ENCODE data around the gene FAM163B. TPM values are rescaled to one million over a fixed set of nuclear protein-coding genes. Genes with fewer than 3 reads are reported as not detected.

FAM163B gene
- polyA plus RNA-seq, 4 donors, result 0.12 to 0.19 TPM; not detected in 2

DNA sequence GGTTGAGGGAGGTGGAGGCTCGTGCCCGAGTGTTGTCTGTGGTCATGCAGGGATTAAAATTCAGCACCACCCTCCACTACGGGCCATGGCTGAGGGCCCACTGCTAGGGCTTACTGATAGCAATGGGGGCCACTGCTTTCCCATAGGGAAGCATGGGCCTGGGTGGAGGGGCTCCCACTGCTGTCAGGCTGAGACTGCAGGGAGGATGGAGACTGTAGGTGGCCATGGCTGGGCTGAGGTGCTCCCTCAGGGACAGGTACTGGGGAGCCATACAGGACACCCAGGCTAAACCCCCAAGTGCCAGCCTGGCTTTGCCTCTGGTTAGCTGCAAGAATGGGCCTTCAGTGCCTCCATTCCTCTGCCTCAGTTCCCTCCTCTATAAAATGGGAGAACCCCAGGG is 26.1 kb downstream of the FAM163B start:
- FAIRE-seq, result no peak
- H3K27me3 ChIP-seq (ENCODE audit: control insufficient read depth in 3 of 3, insufficient read depth in 3 of 3, low read length in 3 of 3), result peaks cover 0 to 37% (median 6%) of the 10 kb centered on the region in 3 donors
- no peak overlapping the region for H3K27ac ChIP-seq (ENCODE audit: low read depth in 1 of 3, low read length in 2 of 3)
- no peaks in the 10 kb centered on the region for H3K9me3 ChIP-seq (ENCODE audit: control insufficient read depth in 2 of 2, insufficient read depth in 1 of 2, low read depth in 1 of 2, low read length in 1 of 2)
- H3K36me3 ChIP-seq (ENCODE audit: control insufficient read depth in 3 of 3, insufficient read depth in 2 of 3, low read depth in 1 of 3, low read length in 3 of 3), result no peaks in the 10 kb centered on the region
- whole genome bisulfite sequencing, 3 donors, result 67 to 86% (median 69%) methylated on average over 3 of the region's 3 CpGs
- H3K4me3 ChIP-seq (ENCODE audit: low read depth in 1 of 3, low read length in 3 of 3), result no peak overlapping the region
- DNase-seq, result no peak
- H3K4me1 ChIP-seq (ENCODE audit: control insufficient read depth in 3 of 3, insufficient read depth in 2 of 3, low read depth in 1 of 3, low read length in 2 of 3), result peaks cover 0 to 23% (median 0%) of the 10 kb centered on the region in 3 donors

DNA sequence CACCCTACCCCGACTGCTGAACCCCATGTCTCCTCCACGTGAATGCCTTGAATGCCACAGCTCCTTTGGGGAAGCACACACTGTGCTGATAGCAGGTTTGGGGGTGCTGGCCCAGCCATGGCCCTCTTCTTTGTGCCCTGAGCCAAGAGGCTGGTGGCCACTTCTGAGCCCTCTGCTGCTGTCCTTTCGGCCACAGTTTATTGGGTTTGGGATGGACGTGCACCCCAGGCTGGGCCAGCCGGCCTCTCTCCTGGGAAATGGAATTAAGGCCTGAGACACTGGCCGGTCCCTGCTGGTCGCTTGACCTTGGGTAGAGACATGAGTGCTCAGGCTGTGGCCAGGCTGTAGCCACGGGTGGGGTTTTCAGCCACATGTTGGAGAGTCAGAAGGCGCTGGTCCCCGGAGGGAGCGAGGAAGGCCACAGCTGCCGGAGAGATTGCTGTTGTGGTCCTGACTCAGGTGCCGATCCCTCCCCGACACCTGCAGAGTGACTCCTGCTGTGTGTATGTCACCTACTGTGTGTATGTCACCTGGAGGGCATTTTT is 26.6 kb downstream of the FAM163B start:
- 86 to 90% (median 86%) methylated on average over 14 of the region's 14 CpGs for WGBS, 3 donors
- H3K36me3 ChIP-seq (ENCODE audit: control insufficient read depth in 3 of 3, insufficient read depth in 2 of 3, low read depth in 1 of 3, low read length in 3 of 3), result no peaks in the 10 kb centered on the region
- peaks cover 0 to 23% (median 0%) of the 10 kb centered on the region in 3 donors for H3K4me1 ChIP-seq (ENCODE audit: control insufficient read depth in 3 of 3, insufficient read depth in 2 of 3, low read depth in 1 of 3, low read length in 2 of 3)
- H3K27ac ChIP-seq (ENCODE audit: low read depth in 1 of 3, low read length in 2 of 3), result no peak overlapping the region
- H3K27me3 ChIP-seq (ENCODE audit: control insufficient read depth in 3 of 3, insufficient read depth in 3 of 3, low read length in 3 of 3), result peaks cover 0 to 43% (median 6%) of the 10 kb centered on the region in 3 donors
- no peak overlapping the region for H3K4me3 ChIP-seq (ENCODE audit: low read depth in 1 of 3, low read length in 3 of 3)
- DNase-seq (no peak), FAIRE-seq (no peak)
- H3K9me3 ChIP-seq (ENCODE audit: control insufficient read depth in 2 of 2, insufficient read depth in 1 of 2, low read depth in 1 of 2, low read length in 1 of 2), result no peaks in the 10 kb centered on the region

DNA sequence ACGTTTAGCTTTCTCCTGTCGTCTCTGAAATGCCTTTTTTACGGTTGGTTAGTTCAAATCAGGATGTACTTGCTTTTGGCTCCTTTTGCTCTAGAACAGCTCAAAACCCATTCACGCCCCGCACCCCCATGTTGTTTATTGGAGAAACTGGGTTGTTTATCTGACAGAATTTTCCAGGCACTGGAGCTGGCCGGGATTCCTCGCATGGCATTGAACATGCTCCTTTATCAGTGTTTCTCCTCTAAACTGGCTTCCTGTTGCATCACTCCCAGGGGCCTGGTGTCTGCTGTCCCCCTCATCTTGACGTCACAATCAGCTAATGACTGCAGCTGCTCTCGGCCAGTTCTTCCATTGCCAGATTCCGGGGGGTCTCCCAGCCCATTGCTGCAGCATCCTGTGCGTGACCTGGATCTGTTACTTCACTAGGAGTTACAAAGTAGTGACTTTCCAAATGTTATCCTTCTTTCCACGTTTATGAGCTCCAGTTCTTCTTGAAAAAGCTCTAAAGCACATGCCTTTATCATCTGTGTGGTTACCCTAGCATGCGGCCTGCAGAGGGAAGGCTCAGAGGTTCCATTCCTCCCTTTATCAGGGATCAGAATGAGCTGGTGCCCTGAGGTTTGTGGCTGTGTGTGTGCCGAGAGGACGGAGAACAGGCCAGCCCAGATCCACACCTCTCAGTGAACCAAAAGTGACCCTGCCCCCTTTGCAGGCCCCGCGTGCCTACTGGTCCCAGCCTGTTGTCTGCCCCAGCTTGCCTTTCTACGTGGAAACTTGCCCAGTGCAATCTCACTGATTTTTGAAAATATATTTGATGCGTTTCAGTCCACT is 27.5 kb downstream of the FAM163B start:
- Histone ChIP-seq H3K4me3 (ENCODE audit: low read depth in 1 of 3, low read length in 3 of 3) (no peak overlapping the region), H3K4me1 (ENCODE audit: control insufficient read depth in 3 of 3, insufficient read depth in 2 of 3, low read depth in 1 of 3, low read length in 2 of 3) (peaks cover 0 to 23% (median 0%) of the 10 kb centered on the region in 3 donors), H3K36me3 (ENCODE audit: control insufficient read depth in 3 of 3, insufficient read depth in 2 of 3, low read depth in 1 of 3, low read length in 3 of 3) (no peaks in the 10 kb centered on the region), H3K27ac (ENCODE audit: low read depth in 1 of 3, low read length in 2 of 3) (no peak overlapping the region), H3K9me3 (ENCODE audit: control insufficient read depth in 2 of 2, insufficient read depth in 1 of 2, low read depth in 1 of 2, low read length in 1 of 2) (no peaks in the 10 kb centered on the region), H3K27me3 (ENCODE audit: control insufficient read depth in 3 of 3, insufficient read depth in 3 of 3, low read length in 3 of 3) (peaks cover 0 to 45% (median 6%) of the 10 kb centered on the region in 3 donors)
- FAIRE-seq (no peak), DNase-seq (peak in 1 of 2 donors; percentile 19)
- WGBS, 3 donors, result 72 to 76% (median 72%) methylated on average over 19 of the region's 19 CpGs

DNA sequence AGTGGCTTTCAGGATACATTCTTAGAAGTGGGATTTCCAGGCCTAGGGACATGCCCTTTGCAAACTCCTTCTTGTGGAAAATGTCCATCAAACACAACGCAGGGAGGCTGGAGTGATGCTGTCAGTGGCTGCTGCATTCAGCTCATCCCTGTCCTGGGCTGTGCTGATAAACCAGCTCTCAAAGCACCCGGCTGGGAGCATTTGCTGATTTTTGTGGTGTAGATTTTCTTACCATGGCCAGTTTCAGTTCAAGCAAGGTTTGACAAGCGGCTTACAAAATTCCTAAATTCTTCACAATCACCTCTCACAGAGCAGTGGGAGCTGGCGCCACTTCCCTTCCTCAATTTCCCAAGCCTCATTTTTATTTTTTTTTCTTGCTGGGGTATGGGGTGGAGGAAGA is 28.2 kb downstream of the FAM163B start:
- H3K27ac ChIP-seq (ENCODE audit: low read depth in 1 of 3, low read length in 2 of 3), result no peak overlapping the region
- 68 to 84% (median 78%) methylated on average over 4 of the region's 4 CpGs for WGBS, 3 donors
- H3K9me3 ChIP-seq (ENCODE audit: control insufficient read depth in 2 of 2, insufficient read depth in 1 of 2, low read depth in 1 of 2, low read length in 1 of 2), result no peaks in the 10 kb centered on the region
- peaks cover 0 to 43% (median 3%) of the 10 kb centered on the region in 3 donors for H3K27me3 ChIP-seq (ENCODE audit: control insufficient read depth in 3 of 3, insufficient read depth in 3 of 3, low read length in 3 of 3)
- DNase-seq, result no peak
- H3K4me3 ChIP-seq (ENCODE audit: low read depth in 1 of 3, low read length in 3 of 3), result no peak overlapping the region
- FAIRE-seq, result no peak
- H3K36me3 ChIP-seq (ENCODE audit: control insufficient read depth in 3 of 3, insufficient read depth in 2 of 3, low read depth in 1 of 3, low read length in 3 of 3), result no peaks in the 10 kb centered on the region
- H3K4me1 ChIP-seq (ENCODE audit: control insufficient read depth in 3 of 3, insufficient read depth in 2 of 3, low read depth in 1 of 3, low read length in 2 of 3), result peaks cover 0 to 22% (median 0%) of the 10 kb centered on the region in 3 donors

DNA sequence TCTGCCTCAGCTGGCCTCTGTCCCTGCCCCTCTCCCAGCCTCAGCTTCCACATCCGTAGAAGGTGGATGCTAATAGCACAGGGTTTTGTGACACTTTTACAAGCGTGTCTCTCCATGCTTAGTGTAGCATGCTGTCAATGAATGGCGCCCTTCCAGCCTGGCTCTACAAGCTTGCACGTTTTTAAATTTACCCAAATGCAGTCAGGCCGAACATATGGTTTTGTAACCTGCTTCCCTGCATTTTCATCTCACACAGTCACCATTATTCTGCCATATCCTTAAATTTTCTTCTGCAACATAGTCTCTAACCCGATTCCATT is 28.8 kb downstream of the FAM163B start:
- H3K27me3 ChIP-seq (ENCODE audit: control insufficient read depth in 3 of 3, insufficient read depth in 3 of 3, low read length in 3 of 3), result peaks cover 0 to 37% (median 0%) of the 10 kb centered on the region in 3 donors
- H3K9me3 ChIP-seq (ENCODE audit: control insufficient read depth in 2 of 2, insufficient read depth in 1 of 2, low read depth in 1 of 2, low read length in 1 of 2), result no peaks in the 10 kb centered on the region
- DNase-seq, result no peak
- peaks cover 0 to 15% (median 0%) of the 10 kb centered on the region in 3 donors for H3K4me1 ChIP-seq (ENCODE audit: control insufficient read depth in 3 of 3, insufficient read depth in 2 of 3, low read depth in 1 of 3, low read length in 2 of 3)
- H3K27ac ChIP-seq (ENCODE audit: low read depth in 1 of 3, low read length in 2 of 3), result no peak overlapping the region
- WGBS, 3 donors, result 66 to 73% (median 71%) methylated on average over 6 of the region's 6 CpGs
- H3K36me3 ChIP-seq (ENCODE audit: control insufficient read depth in 3 of 3, insufficient read depth in 2 of 3, low read depth in 1 of 3, low read length in 3 of 3), result no peaks in the 10 kb centered on the region
- FAIRE-seq, result no peak
- no peak overlapping the region for H3K4me3 ChIP-seq (ENCODE audit: low read depth in 1 of 3, low read length in 3 of 3)

DNA sequence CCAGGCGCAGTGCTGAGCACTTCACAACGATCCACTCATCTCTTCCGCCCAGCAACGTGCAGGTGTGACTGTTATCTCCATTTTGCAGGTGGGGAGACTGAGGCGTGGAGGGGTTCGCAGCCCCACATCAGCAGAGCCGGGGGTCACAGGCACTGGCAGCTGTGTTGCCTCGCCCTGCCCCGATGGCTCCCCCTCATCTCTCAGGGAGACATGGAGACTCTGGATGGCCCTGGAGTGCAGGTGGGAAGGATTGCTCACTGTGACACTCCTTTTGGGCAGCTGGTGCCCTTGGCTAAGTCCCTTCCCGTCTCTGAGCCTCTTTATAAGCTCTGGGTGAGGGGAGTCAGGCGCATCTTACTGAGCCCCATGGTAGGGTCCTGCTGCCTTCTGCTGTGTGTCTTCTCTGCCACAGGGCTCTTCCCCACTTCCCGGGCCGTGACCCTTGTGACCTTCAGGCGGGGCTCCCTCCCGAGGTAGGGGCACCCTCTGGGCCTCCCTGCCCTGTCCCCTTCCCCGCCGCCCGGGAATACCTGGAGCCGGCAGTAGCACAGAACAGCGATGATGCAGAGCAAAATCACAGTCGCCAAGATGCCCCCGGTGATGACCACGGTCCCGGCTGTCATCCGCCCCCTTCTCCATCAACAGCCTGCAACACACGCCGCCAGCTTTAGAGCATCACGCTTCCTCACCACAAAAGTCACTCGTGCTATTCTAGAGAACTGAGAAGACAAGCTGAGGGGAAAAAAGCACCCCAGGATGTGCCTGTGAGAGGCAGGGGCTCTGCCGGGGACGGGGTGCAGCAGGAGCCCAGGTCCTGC is 29.4 kb downstream of the FAM163B start:
- FAIRE-seq, result no peak
- DNase-seq, result no peak

DNA sequence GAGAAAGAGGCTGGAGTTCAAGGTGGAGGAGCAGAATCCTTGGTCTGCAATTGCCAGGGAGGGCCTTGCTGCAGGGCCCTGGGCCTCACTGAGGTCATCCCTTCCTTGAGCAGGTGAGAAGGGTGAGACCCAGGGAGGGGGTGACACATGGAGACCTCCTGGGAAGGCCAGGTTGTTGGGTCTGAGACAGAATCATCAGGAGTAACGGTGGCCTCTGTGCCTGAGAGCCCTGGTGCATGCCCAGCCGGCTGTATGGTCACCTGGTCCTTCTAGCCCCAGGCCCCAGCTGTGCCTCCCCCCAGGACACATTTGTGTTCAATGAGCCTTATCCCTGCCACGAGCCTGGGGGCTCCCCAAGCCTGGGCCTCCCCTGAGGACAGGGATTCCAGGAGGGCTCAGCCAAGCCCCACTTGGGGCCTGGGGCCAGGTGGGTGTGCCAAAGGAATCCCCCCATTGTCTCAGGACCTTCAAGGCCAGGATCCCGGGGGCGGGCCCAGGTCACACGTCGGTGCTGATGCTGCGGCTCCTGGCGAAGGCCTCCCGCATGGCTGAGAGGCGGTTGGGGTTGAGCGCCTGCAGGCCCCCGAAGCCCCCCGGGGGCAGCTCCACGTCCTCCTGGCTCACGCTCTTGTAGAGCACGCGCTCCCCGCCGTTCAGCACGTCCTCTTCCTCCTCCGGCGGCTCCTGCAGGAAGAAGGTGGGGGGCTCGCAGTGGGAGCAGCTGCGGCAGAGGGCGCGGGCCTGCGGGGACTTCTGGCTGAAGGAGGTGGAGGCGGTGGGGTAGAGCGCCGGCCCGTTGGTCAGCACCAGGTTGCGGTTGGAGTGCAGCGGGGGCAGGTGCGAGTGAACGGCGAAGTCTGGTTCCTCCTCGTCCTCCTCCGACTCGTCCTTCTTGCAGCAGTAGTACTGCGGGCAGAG is 30.4 kb downstream of the FAM163B start:
- no peak overlapping the region for H3K27ac ChIP-seq (ENCODE audit: low read depth in 1 of 3, low read length in 2 of 3)
- peaks cover 0 to 28% (median 0%) of the 10 kb centered on the region in 3 donors for H3K27me3 ChIP-seq (ENCODE audit: control insufficient read depth in 3 of 3, insufficient read depth in 3 of 3, low read length in 3 of 3)
- DNase-seq, result no peak
- no peak for FAIRE-seq
- no peak overlapping the region for H3K4me3 ChIP-seq (ENCODE audit: low read depth in 1 of 3, low read length in 3 of 3)
- H3K4me1 ChIP-seq (ENCODE audit: control insufficient read depth in 3 of 3, insufficient read depth in 2 of 3, low read depth in 1 of 3, low read length in 2 of 3), result peaks cover 0 to under 1% (median 0%) of the 10 kb centered on the region in 3 donors
- WGBS, 3 donors, result 56 to 62% (median 59%) methylated on average over 39 to 41 of the region's 41 CpGs
- H3K36me3 ChIP-seq (ENCODE audit: control insufficient read depth in 3 of 3, insufficient read depth in 2 of 3, low read depth in 1 of 3, low read length in 3 of 3), result no peaks in the 10 kb centered on the region
- no peaks in the 10 kb centered on the region for H3K9me3 ChIP-seq (ENCODE audit: control insufficient read depth in 2 of 2, insufficient read depth in 1 of 2, low read depth in 1 of 2, low read length in 1 of 2)

More for the DNA sequence above, 29.4 kb downstream of the FAM163B start:
- Histone ChIP-seq H3K27me3 (ENCODE audit: control insufficient read depth in 3 of 3, insufficient read depth in 3 of 3, low read length in 3 of 3) (peaks cover 0 to 31% (median 0%) of the 10 kb centered on the region in 3 donors), H3K27ac (ENCODE audit: low read depth in 1 of 3, low read length in 2 of 3) (no peak overlapping the region), H3K36me3 (ENCODE audit: control insufficient read depth in 3 of 3, insufficient read depth in 2 of 3, low read depth in 1 of 3, low read length in 3 of 3) (no peaks in the 10 kb centered on the region), H3K9me3 (ENCODE audit: control insufficient read depth in 2 of 2, insufficient read depth in 1 of 2, low read depth in 1 of 2, low read length in 1 of 2) (no peaks in the 10 kb centered on the region), H3K4me3 (ENCODE audit: low read depth in 1 of 3, low read length in 3 of 3) (no peak overlapping the region), H3K4me1 (ENCODE audit: control insufficient read depth in 3 of 3, insufficient read depth in 2 of 3, low read depth in 1 of 3, low read length in 2 of 3) (peaks cover 0 to 10% (median 0%) of the 10 kb centered on the region in 3 donors)
- WGBS, 3 donors, result 62 to 75% (median 67%) methylated on average over 31 of the region's 31 CpGs

All from small intestine (tissue), 7 donors.